WI38 (cell line): ENCODE data around the gene SERPINH1.

Experiments
- H3K4me3 ChIP-seq: 2 replicates; pipeline ENCODE4 v1.5.1; 2011; ENCODE audit warnings: low read depth, mild to moderate bottlenecking, control low read depth, low read length
- CTCF ChIP-seq: IDR thresholded peaks from 2 replicates; pipeline ENCODE4 v1.5.1; 2012; ENCODE audit warnings: low read depth, mild to moderate bottlenecking, control low read depth, low read length

The SERPINH1 gene

GRCh38 chr11:75565221-75565814 lies 3.3 kb downstream of the SERPINH1 start:
- no peak for TF ChIP-seq CTCF
- peak overlapping the region; percentile 86 for H3K4me3 ChIP-seq

- TF ChIP-seq CTCF: no peak
These were observed 4.1 kb downstream of the SERPINH1 start for GRCh38 chr11:75565916-75566762.

GRCh38 chr11:75566763-75567279 lies 4.8 kb downstream of the SERPINH1 start:
- no peak for TF ChIP-seq CTCF
- no peak overlapping the region; the same call in 1 of the 2 replicates for H3K4me3 ChIP-seq

More at GRCh38 chr11:75565916-75566762, 4.1 kb downstream of the SERPINH1 start:
- H3K4me3 ChIP-seq: peak overlapping the region; percentile 86

GRCh38 chr11:75567971-75568370 lies 5.9 kb downstream of the SERPINH1 start:
- H3K4me3 ChIP-seq: no peak overlapping the region
- TF ChIP-seq CTCF: no peak

- no peak overlapping the region for H3K4me3 ChIP-seq
- no peak for TF ChIP-seq CTCF
These were observed 6.7 kb downstream of the SERPINH1 start for GRCh38 chr11:75568616-75569219.

- H3K4me3 ChIP-seq: no peak overlapping the region
- no peak for TF ChIP-seq CTCF
These were observed 8.6 kb downstream of the SERPINH1 start for GRCh38 chr11:75570559-75571139.
